H7 (cell line): ENCODE results near the gene GYS1. TPM values are rescaled to one million over a fixed set of nuclear protein-coding genes. Genes with fewer than 3 reads are reported as not detected.
A peak's percentile ranks its signal among the peaks of the same experiment; 100 is the strongest.
"Not testable (repeated sequence)": the region's sequence is repeated elsewhere in the genome, so short reads cannot be mapped to it uniquely, and the experiment has no call there.

Source experiments
- DNase-seq: peaks from one replicate; pipeline ENCODE4 v3.0.0; 2012
- H3K27me3 ChIP-seq: 2 replicates; pipeline ENCODE4 v1.6.0; 2011; ENCODE audit warnings: mild to moderate bottlenecking, low read length; ENCODE audit not compliant: control insufficient read depth, insufficient read depth
- H3K36me3 ChIP-seq: replicated peaks from 2 replicates; pipeline ENCODE4 v1.5.1; 2011; ENCODE audit warnings: low read length; ENCODE audit not compliant: control insufficient read depth, insufficient read depth
- H3K4me3 ChIP-seq: 2 replicates; pipeline ENCODE4 v1.5.1; 2011; ENCODE audit warnings: low read depth, mild to moderate bottlenecking, control low read depth, low read length, moderate library complexity; ENCODE audit not compliant: insufficient read depth
- total RNA-seq: library from RNA; depleted of rRNA; stranded (reverse); fragments of >200 nt; shearing (Covaris generic); gene quantifications from 2 replicates; pipeline ENCODE4 v1.2.3, GENCODE V29; 2014

Gene GYS1
- total RNA-seq, 1 experiment from 2014 or later: 50.2 TPM

DNA sequence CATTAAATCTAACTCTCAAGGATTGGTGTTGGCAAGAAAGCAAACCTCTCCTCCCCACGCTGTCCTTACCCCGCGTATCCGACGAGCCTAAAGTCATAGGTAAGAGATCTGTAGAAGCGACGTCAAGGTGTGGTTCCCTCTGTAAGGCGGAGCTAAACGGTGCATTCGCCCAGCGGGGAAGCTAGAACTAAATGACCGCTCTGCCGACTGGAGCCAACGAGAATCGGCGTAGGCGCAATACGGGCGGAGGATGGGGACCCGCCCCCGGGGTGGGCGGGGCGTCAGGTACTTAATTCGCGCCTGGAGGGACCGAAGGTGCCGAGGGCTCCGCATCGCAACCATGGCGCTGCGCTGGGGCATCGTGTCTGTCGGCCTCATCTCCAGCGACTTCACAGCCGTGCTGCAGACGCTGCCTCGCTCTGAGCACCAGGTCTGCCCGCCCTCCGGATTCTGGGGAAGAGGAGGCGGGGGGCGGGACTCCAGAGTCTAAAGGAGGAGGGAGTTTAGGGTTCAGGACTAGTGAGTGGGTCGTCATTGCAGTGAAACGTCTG is 59.7 kb downstream of the GYS1 start, which contains the start of gene DHDH:
TSS of gene DHDH (plus strand) at position 318 of the 551 bp plus-strand sequence. CDS start at position 341, 23 bp downstream.
- Histone ChIP-seq H3K4me3 (peak within 1 kb of the TSS; percentile 41), H3K27me3 (peaks cover 26% of the 10 kb centered on the region), H3K36me3 (no peaks in the 10 kb centered on the region)
- peak; percentile 98 for DNase-seq

- Histone ChIP-seq H3K36me3 (no peaks in the 10 kb centered on the region), H3K4me3 (no peak overlapping the region), H3K27me3 (peaks cover 13% of the 10 kb centered on the region)
- DNase-seq: no peak
Observed at GRCh38 chr19:48928164-48929025, 64.7 kb downstream of the GYS1 start.

- not testable (repeated sequence) for DNase-seq, H3K4me3 ChIP-seq, H3K36me3 ChIP-seq, H3K27me3 ChIP-seq
Observed at GRCh38 chr19:48927692-48928091, 65.4 kb downstream of the GYS1 start.

- Histone ChIP-seq H3K4me3 (no peak overlapping the region), H3K27me3 (peaks cover under 1% of the 10 kb centered on the region; the same call in 1 of the 2 replicates), H3K36me3 (peaks cover 2% of the 10 kb centered on the region; the same call in 1 of the 2 replicates)
- DNase-seq: no peak
Observed at GRCh38 chr19:48926909-48927308, 66.2 kb downstream of the GYS1 start.

- not testable (repeated sequence) for H3K4me3 ChIP-seq, H3K36me3 ChIP-seq, DNase-seq, H3K27me3 ChIP-seq
Observed at GRCh38 chr19:48925890-48926289, 67.2 kb downstream of the GYS1 start.

GRCh38 chr19:48925240-48925843 is 67.8 kb downstream of the GYS1 start:
- H3K4me3 ChIP-seq: no peak overlapping the region
- no peak for DNase-seq
- H3K27me3 ChIP-seq: no peaks in the 10 kb centered on the region
- peaks cover 6% of the 10 kb centered on the region for H3K36me3 ChIP-seq

DNA sequence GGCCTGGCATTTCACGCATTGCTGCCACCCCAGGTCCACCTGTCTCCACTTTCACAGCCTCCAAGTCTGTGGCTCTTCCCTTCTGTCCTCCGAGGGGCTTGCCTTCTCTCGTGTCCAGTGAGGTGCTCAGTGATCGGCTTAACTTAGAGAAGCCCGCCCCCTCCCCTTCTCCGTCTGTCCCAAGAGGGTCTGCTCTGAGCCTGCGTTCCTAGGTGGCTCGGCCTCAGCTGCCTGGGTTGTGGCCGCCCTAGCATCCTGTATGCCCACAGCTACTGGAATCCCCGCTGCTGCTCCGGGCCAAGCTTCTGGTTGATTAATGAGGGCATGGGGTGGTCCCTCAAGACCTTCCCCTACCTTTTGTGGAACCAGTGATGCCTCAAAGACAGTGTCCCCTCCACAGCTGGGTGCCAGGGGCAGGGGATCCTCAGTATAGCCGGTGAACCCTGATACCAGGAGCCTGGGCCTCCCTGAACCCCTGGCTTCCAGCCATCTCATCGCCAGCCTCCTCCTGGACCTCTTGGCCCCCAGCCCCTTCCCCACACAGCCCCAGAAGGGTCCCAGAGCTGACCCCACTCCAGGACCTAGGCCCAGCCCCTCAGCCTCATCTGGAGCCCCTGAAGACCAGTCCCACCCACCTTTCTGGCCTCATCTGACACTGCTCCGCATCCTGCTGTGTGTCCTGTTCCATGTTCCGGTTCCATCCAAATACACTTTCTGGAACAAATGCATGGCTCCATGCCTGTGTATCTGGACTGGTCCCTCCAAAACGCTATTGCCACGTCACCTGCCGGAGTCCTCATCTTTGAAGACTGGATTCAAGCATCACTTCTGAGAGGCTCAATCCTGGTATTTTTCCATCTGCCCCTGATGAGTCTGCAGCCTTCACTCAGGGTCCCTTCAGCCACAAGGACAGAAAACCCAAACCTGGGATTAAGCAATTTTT is 70.3 kb downstream of the GYS1 start:
- peak; percentile 40 for DNase-seq
- peaks cover 13% of the 10 kb centered on the region for H3K36me3 ChIP-seq
- no peaks in the 10 kb centered on the region for H3K27me3 ChIP-seq
- no peak overlapping the region for H3K4me3 ChIP-seq

DNA sequence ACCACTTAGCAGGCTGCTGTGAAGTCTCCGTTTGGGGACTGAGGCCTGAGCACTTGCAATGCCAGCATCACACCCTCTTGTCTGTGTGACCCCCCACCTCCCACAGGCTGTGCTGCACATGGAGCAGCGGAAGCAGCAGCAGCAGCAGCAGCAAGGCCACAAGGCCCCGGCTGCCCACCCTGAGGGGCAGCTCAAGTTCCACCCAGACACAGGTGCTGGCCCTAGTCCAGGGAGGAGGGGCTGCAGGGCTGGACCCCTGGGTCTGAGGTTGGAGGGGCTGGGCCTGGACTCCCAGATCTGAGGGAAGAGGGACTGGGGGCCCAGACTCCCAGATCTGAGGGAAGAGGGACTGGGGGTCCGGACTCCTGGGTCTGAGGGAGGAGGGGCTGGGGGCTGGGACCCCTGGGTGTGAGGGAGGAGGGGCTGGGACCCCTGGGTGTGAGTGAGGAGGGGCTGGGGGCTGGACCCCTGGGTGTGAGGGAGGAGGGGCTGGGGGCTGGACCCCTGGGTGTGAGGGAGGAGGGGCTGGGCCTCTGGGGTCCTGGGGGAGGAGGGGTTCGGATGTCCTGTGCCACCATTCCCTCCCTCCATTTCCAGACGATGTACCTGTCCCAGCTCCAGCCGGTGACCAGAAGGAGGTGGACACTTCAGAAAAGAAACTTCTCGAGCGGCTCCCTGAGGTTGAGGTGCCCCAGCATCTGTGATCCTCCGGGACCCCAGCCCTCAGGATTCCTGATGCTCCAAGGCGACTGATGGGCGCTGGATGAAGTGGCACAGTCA is 71.2 kb downstream of the GYS1 start:
- no peak for DNase-seq
- H3K36me3 ChIP-seq: peaks cover 13% of the 10 kb centered on the region
- H3K27me3 ChIP-seq: no peaks in the 10 kb centered on the region
- H3K4me3 ChIP-seq: no peak overlapping the region

DNA sequence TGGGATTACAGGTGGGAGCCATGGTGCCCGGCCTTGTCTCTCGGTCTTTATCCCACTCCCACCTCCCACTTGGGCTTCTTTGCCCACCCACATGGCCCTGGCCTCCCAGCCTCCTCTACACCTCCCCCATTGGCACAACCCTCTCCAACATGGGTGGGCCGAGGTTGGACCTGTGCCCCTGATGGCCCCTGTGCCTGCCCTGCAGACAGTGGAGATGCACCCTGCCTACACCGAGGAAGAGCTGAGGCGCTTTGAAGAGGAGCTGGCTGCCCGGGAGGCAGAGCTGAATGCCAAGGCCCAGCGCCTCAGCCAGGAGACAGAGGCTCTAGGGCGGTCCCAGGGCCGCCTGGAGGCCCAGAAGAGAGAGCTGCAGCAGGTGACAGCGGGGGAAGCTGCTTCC is 72.2 kb downstream of the GYS1 start:
- no peak for DNase-seq
- no peak overlapping the region for H3K4me3 ChIP-seq

DNA sequence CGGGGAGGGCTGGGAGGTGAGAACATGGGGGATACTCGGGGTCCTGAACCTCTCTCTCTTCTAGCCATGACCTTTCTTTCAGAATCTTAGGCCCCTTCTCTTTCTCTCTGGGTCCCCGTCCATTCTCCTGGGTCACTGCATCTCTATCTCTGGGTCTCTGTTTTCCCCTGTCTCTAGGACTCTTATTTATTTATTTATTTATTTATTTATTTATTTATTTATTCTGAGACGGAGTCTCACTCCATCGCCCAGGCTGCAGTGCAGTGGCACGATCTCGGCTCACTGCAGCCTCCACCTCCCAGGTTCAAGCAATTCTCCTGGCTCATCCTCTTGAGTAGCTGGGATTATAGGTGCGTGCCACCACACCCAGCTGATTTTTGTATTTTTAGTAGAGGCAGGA is 73.8 kb downstream of the GYS1 start:
- DNase-seq, H3K27me3 ChIP-seq, H3K4me3 ChIP-seq: not testable (repeated sequence)
- peaks cover 15% of the 10 kb centered on the region for H3K36me3 ChIP-seq

More for the DNA sequence above, 72.2 kb downstream of the GYS1 start:
- H3K27me3 ChIP-seq: no peaks in the 10 kb centered on the region
- peaks cover 13% of the 10 kb centered on the region for H3K36me3 ChIP-seq

DNA sequence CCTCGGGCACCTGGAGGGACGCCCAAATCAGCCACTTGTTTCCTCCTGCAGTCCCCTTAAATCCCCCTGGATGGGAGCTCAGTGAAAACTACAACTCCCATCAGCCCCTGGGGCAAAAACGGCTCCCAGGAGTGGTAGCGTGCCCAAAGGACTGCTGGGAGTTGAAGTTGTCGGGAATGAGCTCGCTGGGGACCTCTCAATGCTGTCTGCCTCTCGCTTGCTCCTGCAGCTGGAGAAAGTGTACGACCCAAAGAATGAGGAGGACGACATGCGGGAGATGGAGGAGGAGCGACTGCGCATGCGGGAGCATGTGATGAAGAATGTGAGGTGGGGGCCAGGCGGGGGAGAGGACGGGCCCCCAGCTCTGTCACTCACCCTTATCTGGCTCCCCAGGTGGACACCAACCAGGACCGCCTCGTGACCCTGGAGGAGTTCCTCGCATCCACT is 74.3 kb downstream of the GYS1 start:
- Histone ChIP-seq H3K4me3 (no peak overlapping the region), H3K36me3 (peaks cover 17% of the 10 kb centered on the region), H3K27me3 (no peaks in the 10 kb centered on the region)
- peak; percentile 91 for DNase-seq
